ENCODE data around the gene C1orf116.

GRCh38 chr1:207077012-207077411, 44.5 kb upstream of the C1orf116 start:
- TF ChIP-seq YY1 (IDR thresholded peaks at IDR 0.05; ENCODE audit: low read depth, low read length) (no peak), ESRRA (IDR thresholded peaks at IDR 0.05; ENCODE audit: low read length) (no peak), RAD21 (IDR thresholded peaks at IDR 0.05; ENCODE audit: insufficient read depth, low read depth, low read length) (no peak), HDAC6 (IDR thresholded peaks at IDR 0.05; ENCODE audit: unreplicated experiment) (no peak), ZNF622 (IDR thresholded peaks at IDR 0.05) (no peak), NR2C1 (IDR thresholded peaks at IDR 0.05) (no peak), REST (IDR thresholded peaks at IDR 0.05; ENCODE audit: low read depth, low read length) (no peak), CTCF (IDR thresholded peaks at IDR 0.05 in 2 of 3, conservative IDR thresholded peaks at IDR 0.05 in 1 of 3; ENCODE audit: control insufficient read depth in 2 of 3, extremely low read depth in 1 of 3, insufficient read depth in 1 of 3, low read depth in 3 of 3, low read length in 3 of 3) (no peak), EZH2 (IDR thresholded peaks at IDR 0.05; ENCODE audit: borderline replicate concordance, control insufficient read depth, low read depth, low read length) (no peak), GABPA (IDR thresholded peaks at IDR 0.05; ENCODE audit: low read depth) (no peak), CHD1 (IDR thresholded peaks at IDR 0.05; ENCODE audit: low read depth, low read length) (no peak), MAX (IDR thresholded peaks at IDR 0.05; ENCODE audit: low read depth, low read length) (no peak), ELK1 (IDR thresholded peaks at IDR 0.05; ENCODE audit: low read depth, low read length) (no peak)
